Mesenchymal stem cell (in vitro differentiated cells and primary cell): ENCODE measurements around the gene SPATA9.

Experiments
- DNase-seq: peaks from one replicate; pipeline ENCODE4 v3.0.0-alpha.2; 2013
- H2AFZ ChIP-seq: one replicate; pipeline ENCODE4 v1.6.1; 2013; ENCODE audit warnings: low read depth, mild to moderate bottlenecking, control low read depth, inconsistent platforms, low read length, moderate library complexity
- H2AK5ac ChIP-seq: 2 replicates; pipeline ENCODE4 v1.6.1; 2013; ENCODE audit warnings: low read length, moderate library complexity, mild to moderate bottlenecking, inconsistent platforms; ENCODE audit not compliant: severe bottlenecking
- H2BK120ac ChIP-seq: one replicate; pipeline ENCODE4 v1.6.1; 2013; ENCODE audit warnings: low read depth, mild to moderate bottlenecking, inconsistent platforms, low read length, moderate library complexity
- H2BK12ac ChIP-seq, 2 experiments: one replicate each; pipeline ENCODE4 v1.6.1; 2013; ENCODE audit warnings: inconsistent platforms in 2 of 2, low read length in 2 of 2, mild to moderate bottlenecking in 2 of 2, moderate library complexity in 2 of 2, control low read depth in 1 of 2
- H2BK15ac ChIP-seq: one replicate; pipeline ENCODE4 v1.6.1; 2013; ENCODE audit warnings: mild to moderate bottlenecking, low read depth, inconsistent platforms; ENCODE audit not compliant: poor library complexity, severe bottlenecking
- H2BK5ac ChIP-seq: 2 replicates; pipeline ENCODE4 v1.6.1; 2013; ENCODE audit warnings: low read depth, mild to moderate bottlenecking, low read length, control low read depth, inconsistent platforms; ENCODE audit not compliant: poor library complexity, severe bottlenecking
- H3K14ac ChIP-seq, 2 experiments: one replicate each; pipeline ENCODE4 v1.6.1; 2013; ENCODE audit warnings: inconsistent platforms in 2 of 2, low read length in 2 of 2, control low read depth in 1 of 2, mild to moderate bottlenecking in 1 of 2, moderate library complexity in 1 of 2
- H3K18ac ChIP-seq, 2 experiments: one replicate each; pipeline ENCODE4 v1.6.1; 2013; ENCODE audit warnings: inconsistent platforms in 2 of 2, low read length in 2 of 2, control low read depth in 1 of 2, low read depth in 1 of 2, mild to moderate bottlenecking in 1 of 2
- H3K23ac ChIP-seq, 2 experiments: one replicate each; pipeline ENCODE4 v1.6.1; 2013; ENCODE audit warnings: inconsistent platforms in 2 of 2, low read length in 2 of 2, mild to moderate bottlenecking in 2 of 2, moderate library complexity in 2 of 2, control low read depth in 1 of 2
- H3K27ac ChIP-seq: 2 replicates; pipeline ENCODE4 v1.5.1; 2013; ENCODE audit warnings: mild to moderate bottlenecking, moderate library complexity, low read length, control low read depth, inconsistent platforms; ENCODE audit not compliant: poor library complexity, severe bottlenecking
- H3K27me3 ChIP-seq, 2 experiments: 2 replicates each; pipeline versions ENCODE4 v1.6.1 to v1.7.0; 2013; ENCODE audit warnings: low read length in 2 of 2, mild to moderate bottlenecking in 2 of 2, moderate library complexity in 2 of 2, control low read depth in 1 of 2, inconsistent platforms in 1 of 2; ENCODE audit not compliant: control insufficient read depth in 1 of 2, insufficient read depth in 1 of 2
- H3K36me3 ChIP-seq, 2 experiments: 2 replicates each; pipeline versions ENCODE4 v1.6.1 to v1.7.0; 2013; ENCODE audit warnings: low read length in 2 of 2, control low read depth in 1 of 2, inconsistent platforms in 1 of 2, low read depth in 1 of 2, mild to moderate bottlenecking in 1 of 2; ENCODE audit not compliant: insufficient read depth in 2 of 2, control insufficient read depth in 1 of 2
- H3K4ac ChIP-seq, 2 experiments: one replicate each; pipeline ENCODE4 v1.6.1; 2013; ENCODE audit warnings: inconsistent platforms in 2 of 2, low read length in 2 of 2, mild to moderate bottlenecking in 2 of 2, moderate library complexity in 2 of 2, control low read depth in 1 of 2, low read depth in 1 of 2
- H3K4me1 ChIP-seq: 2 replicates; pipeline ENCODE4 v1.6.1; 2013; ENCODE audit warnings: low read depth, low read length, control low read depth; ENCODE audit not compliant: control insufficient read depth, insufficient read depth
- H3K4me2 ChIP-seq: 2 replicates; pipeline ENCODE4 v1.6.1; 2013; ENCODE audit warnings: low read length, mild to moderate bottlenecking, inconsistent platforms; ENCODE audit not compliant: poor library complexity, severe bottlenecking
- H3K4me3 ChIP-seq, 2 experiments: 2 replicates each; pipeline versions ENCODE4 v1.5.1 to v1.7.0; 2013; ENCODE audit warnings: low read length in 2 of 2, mild to moderate bottlenecking in 2 of 2, control low read depth in 1 of 2, low read depth in 1 of 2; ENCODE audit not compliant: insufficient read depth in 1 of 2
- H3K79me1 ChIP-seq: replicated peaks from 2 replicates; pipeline ENCODE4 v1.6.1; 2013; ENCODE audit warnings: mild to moderate bottlenecking, control low read depth, low read length, inconsistent platforms; ENCODE audit not compliant: poor library complexity, severe bottlenecking
- H3K9ac ChIP-seq: 2 replicates; pipeline ENCODE4 v1.7.0; 2013; ENCODE audit warnings: mild to moderate bottlenecking, low read length, moderate library complexity
- H3K9me3 ChIP-seq: 2 replicates; pipeline ENCODE4 v1.7.0; 2013; ENCODE audit warnings: mild to moderate bottlenecking, low read length; ENCODE audit not compliant: control insufficient read depth
- H4K8ac ChIP-seq: one replicate; pipeline ENCODE4 v1.6.1; 2013; ENCODE audit warnings: inconsistent platforms, mild to moderate bottlenecking, low read length, moderate library complexity
- H4K91ac ChIP-seq: one replicate; pipeline ENCODE4 v1.6.1; 2013; ENCODE audit warnings: mild to moderate bottlenecking, low read length, inconsistent platforms
- WGBS: methylation state at CpG from one replicate; pipeline ENCODE4 v1.1.7; 2013; ENCODE audit warnings: mixed read lengths; 5-methylcytosine and 5-hydroxymethylcytosine counted together

Gene SPATA9

DNA sequence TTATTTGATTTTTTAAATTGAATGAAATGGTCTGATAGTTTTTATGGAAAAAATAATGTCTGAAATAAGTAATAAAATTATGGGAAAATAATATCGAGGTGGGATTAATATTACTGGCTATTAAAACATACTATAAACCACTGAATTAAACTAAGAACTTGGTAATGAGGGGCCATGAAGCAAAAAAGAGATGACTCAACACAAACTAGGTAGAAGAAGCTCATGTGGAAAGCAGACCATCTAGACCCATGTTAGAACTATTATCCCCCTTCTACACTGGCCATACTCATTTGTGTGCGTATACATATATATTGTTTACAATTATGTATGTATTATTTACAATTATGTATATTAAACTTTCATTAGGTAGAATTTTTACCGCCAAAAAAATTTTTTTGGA is 71.4 kb downstream of the SPATA9 start:
- no peak overlapping the region for H3K4me3 ChIP-seq
- WGBS, result 100% methylated on average over 1 of the region's 3 CpGs
- no peaks in the 10 kb centered on the region for H3K27me3 ChIP-seq

GRCh38 chr5:95610546-95610945 is 72.2 kb downstream of the SPATA9 start:
- no peak overlapping the region for H4K8ac ChIP-seq
- H3K18ac ChIP-seq, result no peak overlapping the region
- no peak overlapping the region for H3K4me2 ChIP-seq
- no peaks in the 10 kb centered on the region for H3K27me3 ChIP-seq
- no peak overlapping the region for H3K4me3 ChIP-seq
- H2BK12ac ChIP-seq, result no peak overlapping the region
- H2BK5ac ChIP-seq, result no peak overlapping the region
- no peaks in the 10 kb centered on the region for H3K36me3 ChIP-seq
- H2BK120ac ChIP-seq, result no peak overlapping the region
- H3K4ac ChIP-seq, result no peak overlapping the region
- H3K9ac ChIP-seq, result no peak overlapping the region
- no peaks in the 10 kb centered on the region for H3K4me1 ChIP-seq
- no peak overlapping the region for H4K91ac ChIP-seq
- no peak overlapping the region for H3K27ac ChIP-seq
- H3K14ac ChIP-seq, result no peak overlapping the region
- no peak overlapping the region for H3K23ac ChIP-seq
- no peak for DNase-seq
- over 99% methylated on average over 5 of the region's 7 CpGs for WGBS
- no peak overlapping the region for H2AFZ ChIP-seq
- H2BK15ac ChIP-seq, result no peak overlapping the region
- H3K79me1 ChIP-seq, result no peaks in the 10 kb centered on the region
- no peak overlapping the region for H2AK5ac ChIP-seq
- peaks cover 7% of the 10 kb centered on the region for H3K9me3 ChIP-seq

More for the DNA sequence above, 71.4 kb downstream of the SPATA9 start:
- no peak overlapping the region for H2AFZ ChIP-seq
- no peak overlapping the region for H2BK15ac ChIP-seq
- no peak overlapping the region for H2AK5ac ChIP-seq
- no peak for DNase-seq
- no peak overlapping the region for H2BK12ac ChIP-seq
- no peak overlapping the region for H3K4ac ChIP-seq
- no peak overlapping the region for H3K18ac ChIP-seq
- H3K14ac ChIP-seq, result no peak overlapping the region
- H3K36me3 ChIP-seq, result no peaks in the 10 kb centered on the region
- H3K4me1 ChIP-seq, result no peaks in the 10 kb centered on the region
- no peak overlapping the region for H3K23ac ChIP-seq
- H3K79me1 ChIP-seq, result no peaks in the 10 kb centered on the region
- H3K9me3 ChIP-seq, result peaks cover 7% of the 10 kb centered on the region
- H4K8ac ChIP-seq, result no peak overlapping the region
- H3K9ac ChIP-seq, result no peak overlapping the region
- H4K91ac ChIP-seq, result no peak overlapping the region
- no peak overlapping the region for H3K27ac ChIP-seq
- no peak overlapping the region for H2BK120ac ChIP-seq
- no peak overlapping the region for H3K4me2 ChIP-seq
- H2BK5ac ChIP-seq, result no peak overlapping the region

DNA sequence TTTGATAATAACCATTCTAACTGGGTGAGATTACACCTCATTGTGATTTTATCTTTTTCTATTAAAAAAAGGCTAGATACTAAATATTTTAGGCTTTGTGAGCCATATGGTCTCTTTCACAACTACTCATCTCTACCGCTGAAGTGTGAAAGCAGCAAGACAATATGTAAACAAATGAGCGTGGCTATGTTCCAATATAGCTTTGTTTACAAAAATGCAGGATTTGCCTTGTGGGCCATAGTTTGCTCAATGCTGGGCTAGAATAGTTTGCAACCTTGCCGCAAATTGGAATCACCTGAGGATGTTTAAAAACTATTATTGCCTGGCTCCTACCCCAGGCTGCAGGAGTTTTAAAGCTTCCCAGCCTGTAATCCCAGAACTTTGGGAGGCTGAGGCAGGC is 73.1 kb downstream of the SPATA9 start:
- Histone ChIP-seq H3K27me3 (no peaks in the 10 kb centered on the region), H3K4me1 (no peaks in the 10 kb centered on the region), H3K27ac (no peak overlapping the region), H4K8ac (no peak overlapping the region), H3K79me1 (no peaks in the 10 kb centered on the region), H2BK12ac (no peak overlapping the region), H4K91ac (no peak overlapping the region), H2BK120ac (no peak overlapping the region), H3K18ac (no peak overlapping the region), H2AFZ (no peak overlapping the region), H3K9ac (no peak overlapping the region), H2AK5ac (no peak overlapping the region), H2BK15ac (no peak overlapping the region), H3K23ac (no peak overlapping the region), H3K4ac (no peak overlapping the region), H3K36me3 (no peaks in the 10 kb centered on the region), H3K14ac (no peak overlapping the region), H3K4me3 (no peak overlapping the region), H3K4me2 (no peak overlapping the region), H3K9me3 (peaks cover 7% of the 10 kb centered on the region), H2BK5ac (no peak overlapping the region)
- peak; percentile 61 for DNase-seq
- WGBS, result 52% methylated on average over 2 of the region's 3 CpGs
